LHCN-M2 (cell line): ENCODE data around the gene MRRF. TPM values are rescaled to one million over a fixed set of nuclear protein-coding genes. Genes with fewer than 3 reads are reported as not detected.

Experiments
- DNase-seq: peaks from one replicate; pipeline ENCODE4 v3.0.0-alpha.2; 2012; ENCODE audit warnings: low read depth
- total RNA-seq: library from RNA; depleted of rRNA; stranded (reverse); fragments of >200 nt; gene quantifications from 2 replicates; pipeline ENCODE4 v1.2.3, GENCODE V29; 2014; rRNA removed

Gene MRRF
- total RNA-seq, 1 experiment from 2014 or later: 46.6 TPM

- no peak for DNase-seq
Observed at GRCh38 chr9:122379340-122379739, 114.7 kb downstream of the MRRF start.

DNA sequence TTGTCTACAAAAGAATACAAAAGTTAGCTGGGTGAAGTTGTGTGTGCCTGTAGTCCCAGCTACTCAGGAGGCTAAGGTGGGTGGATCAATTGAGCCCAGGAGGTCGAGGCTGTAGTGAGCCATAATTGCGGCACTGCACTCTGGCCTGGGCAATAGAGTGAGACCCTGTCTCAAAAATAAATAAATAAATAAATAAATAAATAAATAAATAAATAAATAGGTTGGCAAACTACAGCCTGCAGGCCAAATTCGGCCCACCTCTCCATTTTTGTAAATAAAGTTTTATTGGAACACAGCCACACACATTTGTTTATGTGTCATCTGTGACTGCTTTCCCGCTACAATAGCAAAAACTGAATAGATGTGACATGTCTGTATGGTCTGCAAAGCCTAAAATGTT, 115.6 kb downstream of the MRRF start:
- DNase-seq: no peak

Other genes starting within 250 kb of the MRRF start
- gene TTLL11, start 171.6 kb upstream of the MRRF start, total RNA-seq: 3.4 and 3.8 TPM in 2 replicates
- gene NDUFA8, start 105.1 kb upstream of the MRRF start, total RNA-seq: 40.8 and 47.9 TPM in 2 replicates
- gene MORN5, start 105.0 kb upstream of the MRRF start, total RNA-seq: not detected in 2 replicates
- gene LHX6, start 35.9 kb upstream of the MRRF start, total RNA-seq: 0.06 TPM in 1 of 2 replicates, not detected in the other
- 15.3 and 16.1 TPM in 2 replicates for gene RBM18, start within 50 bp of the MRRF start, total RNA-seq
- 1.7 TPM in 2 replicates for gene PTGS1, start 106.1 kb downstream of the MRRF start, total RNA-seq
- not detected in 2 replicates for gene OR1J1, start 213.0 kb downstream of the MRRF start, total RNA-seq
- not detected in 2 replicates for gene OR1J2, start 245.9 kb downstream of the MRRF start, total RNA-seq